ENCODE results near the gene CNOT2. TPM values are rescaled to one million over a fixed set of nuclear protein-coding genes. Genes with fewer than 3 reads are reported as not detected.

CNOT2 gene
- total RNA-seq, 1 experiment from 2014 or later, result 49.3 TPM

DNA sequence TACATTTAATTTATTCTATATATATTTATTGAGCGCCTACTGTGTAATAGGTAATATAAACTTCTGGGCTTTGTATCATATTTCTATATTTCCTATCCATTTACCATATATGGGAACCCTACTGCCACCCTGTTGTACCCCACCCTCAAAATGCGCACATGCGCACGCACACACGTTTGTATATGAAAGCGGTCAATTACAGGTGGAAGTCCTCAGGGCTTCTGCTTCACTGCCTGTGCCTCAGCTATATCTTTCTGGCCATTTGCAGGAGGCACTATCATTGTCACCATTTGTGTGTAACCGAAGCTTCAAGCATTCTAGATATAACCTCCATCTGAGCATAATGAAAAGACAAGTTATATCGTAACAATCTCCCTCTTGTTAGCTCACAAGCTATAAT lies 91.5 kb downstream of the CNOT2 start:
- BruUV-seq (replicated peaks), result no TSS peak
- Histone ChIP-seq H3K36me3 (ENCODE audit: control insufficient read depth, insufficient read depth, low read length) (peaks cover 28% of the 10 kb centered on the region), H3K4me3 (ENCODE audit: low read depth in 2 of 2, low read length in 2 of 2) (no peak overlapping the region), H3K27ac (ENCODE audit: low read length) (no peak overlapping the region), H3K4me1 (ENCODE audit: control insufficient read depth, insufficient read depth, low read length) (no peaks in the 10 kb centered on the region), H3K9me3 (ENCODE audit: control insufficient read depth, insufficient read depth, low read depth, low read length) (no peaks in the 10 kb centered on the region), H3K27me3 (ENCODE audit: control insufficient read depth, insufficient read depth, low read length) (no peaks in the 10 kb centered on the region)
- DNase-seq (ENCODE audit: low read depth, low spot score), result no peak
- in situ Hi-C loops (cut with HindIII; ENCODE audit: low pct_unique_long_range_greater_than_20kb, low sequenced_read_pairs), result no loop called here
- intact Hi-C loops (cut with micrococcal nuclease; ENCODE audit: unreplicated experiment), result no loop called here
- ChIA-PET POLR2A (no interaction called here), CTCF (no interaction called here)
- no peak for ATAC-seq
- TF ChIP-seq, protein P1, sequence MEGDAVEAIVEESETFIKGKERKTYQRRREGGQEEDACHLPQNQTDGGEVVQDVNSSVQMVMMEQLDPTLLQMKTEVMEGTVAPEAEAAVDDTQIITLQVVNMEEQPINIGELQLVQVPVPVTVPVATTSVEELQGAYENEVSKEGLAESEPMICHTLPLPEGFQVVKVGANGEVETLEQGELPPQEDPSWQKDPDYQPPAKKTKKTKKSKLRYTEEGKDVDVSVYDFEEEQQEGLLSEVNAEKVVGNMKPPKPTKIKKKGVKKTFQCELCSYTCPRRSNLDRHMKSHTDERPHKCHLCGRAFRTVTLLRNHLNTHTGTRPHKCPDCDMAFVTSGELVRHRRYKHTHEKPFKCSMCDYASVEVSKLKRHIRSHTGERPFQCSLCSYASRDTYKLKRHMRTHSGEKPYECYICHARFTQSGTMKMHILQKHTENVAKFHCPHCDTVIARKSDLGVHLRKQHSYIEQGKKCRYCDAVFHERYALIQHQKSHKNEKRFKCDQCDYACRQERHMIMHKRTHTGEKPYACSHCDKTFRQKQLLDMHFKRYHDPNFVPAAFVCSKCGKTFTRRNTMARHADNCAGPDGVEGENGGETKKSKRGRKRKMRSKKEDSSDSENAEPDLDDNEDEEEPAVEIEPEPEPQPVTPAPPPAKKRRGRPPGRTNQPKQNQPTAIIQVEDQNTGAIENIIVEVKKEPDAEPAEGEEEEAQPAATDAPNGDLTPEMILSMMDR (IDR thresholded peaks at IDR 0.05), result no peak
- TF ChIP-seq SIN3A (IDR thresholded peaks at IDR 0.05; ENCODE audit: borderline replicate concordance, insufficient read depth, low read depth, low read length), result no peak
- TF ChIP-seq, protein P2, sequence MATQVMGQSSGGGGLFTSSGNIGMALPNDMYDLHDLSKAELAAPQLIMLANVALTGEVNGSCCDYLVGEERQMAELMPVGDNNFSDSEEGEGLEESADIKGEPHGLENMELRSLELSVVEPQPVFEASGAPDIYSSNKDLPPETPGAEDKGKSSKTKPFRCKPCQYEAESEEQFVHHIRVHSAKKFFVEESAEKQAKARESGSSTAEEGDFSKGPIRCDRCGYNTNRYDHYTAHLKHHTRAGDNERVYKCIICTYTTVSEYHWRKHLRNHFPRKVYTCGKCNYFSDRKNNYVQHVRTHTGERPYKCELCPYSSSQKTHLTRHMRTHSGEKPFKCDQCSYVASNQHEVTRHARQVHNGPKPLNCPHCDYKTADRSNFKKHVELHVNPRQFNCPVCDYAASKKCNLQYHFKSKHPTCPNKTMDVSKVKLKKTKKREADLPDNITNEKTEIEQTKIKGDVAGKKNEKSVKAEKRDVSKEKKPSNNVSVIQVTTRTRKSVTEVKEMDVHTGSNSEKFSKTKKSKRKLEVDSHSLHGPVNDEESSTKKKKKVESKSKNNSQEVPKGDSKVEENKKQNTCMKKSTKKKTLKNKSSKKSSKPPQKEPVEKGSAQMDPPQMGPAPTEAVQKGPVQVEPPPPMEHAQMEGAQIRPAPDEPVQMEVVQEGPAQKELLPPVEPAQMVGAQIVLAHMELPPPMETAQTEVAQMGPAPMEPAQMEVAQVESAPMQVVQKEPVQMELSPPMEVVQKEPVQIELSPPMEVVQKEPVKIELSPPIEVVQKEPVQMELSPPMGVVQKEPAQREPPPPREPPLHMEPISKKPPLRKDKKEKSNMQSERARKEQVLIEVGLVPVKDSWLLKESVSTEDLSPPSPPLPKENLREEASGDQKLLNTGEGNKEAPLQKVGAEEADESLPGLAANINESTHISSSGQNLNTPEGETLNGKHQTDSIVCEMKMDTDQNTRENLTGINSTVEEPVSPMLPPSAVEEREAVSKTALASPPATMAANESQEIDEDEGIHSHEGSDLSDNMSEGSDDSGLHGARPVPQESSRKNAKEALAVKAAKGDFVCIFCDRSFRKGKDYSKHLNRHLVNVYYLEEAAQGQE (IDR thresholded peaks at IDR 0.05; ENCODE audit: insufficient read depth in 1 of 2, low read depth in 2 of 2, low read length in 1 of 2), result no peak

DNA sequence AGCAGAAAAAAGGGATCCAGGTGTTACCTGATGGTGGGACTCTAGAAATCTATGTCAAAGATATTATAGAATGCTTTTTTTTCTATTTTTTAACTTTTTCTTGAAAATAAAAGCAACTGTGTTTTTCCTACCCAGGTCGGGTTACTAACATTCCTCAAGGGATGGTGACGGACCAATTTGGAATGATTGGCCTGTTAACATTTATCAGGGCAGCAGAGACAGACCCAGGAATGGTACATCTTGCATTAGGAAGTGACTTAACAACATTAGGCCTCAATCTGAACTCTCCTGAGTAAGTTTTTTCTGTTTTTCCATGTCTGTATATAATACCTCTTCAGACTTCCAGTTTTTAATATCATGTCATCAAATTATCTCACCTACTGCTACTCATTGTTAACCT lies 95.3 kb downstream of the CNOT2 start:
- ChIA-PET CTCF (no interaction called here), POLR2A (no interaction called here)
- Histone ChIP-seq H3K27ac (ENCODE audit: low read length) (no peak overlapping the region), H3K27me3 (ENCODE audit: control insufficient read depth, insufficient read depth, low read length) (no peaks in the 10 kb centered on the region), H3K4me1 (ENCODE audit: control insufficient read depth, insufficient read depth, low read length) (no peaks in the 10 kb centered on the region), H3K36me3 (ENCODE audit: control insufficient read depth, insufficient read depth, low read length) (peaks cover 48% of the 10 kb centered on the region), H3K9me3 (ENCODE audit: control insufficient read depth, insufficient read depth, low read depth, low read length) (no peaks in the 10 kb centered on the region), H3K4me3 (ENCODE audit: low read depth in 2 of 2, low read length in 2 of 2) (no peak overlapping the region)
- in situ Hi-C loops (cut with HindIII; ENCODE audit: low pct_unique_long_range_greater_than_20kb, low sequenced_read_pairs) (no loop called here), intact Hi-C loops (cut with micrococcal nuclease; ENCODE audit: unreplicated experiment) (no loop called here)
- BruUV-seq (replicated peaks), result no TSS peak
- ATAC-seq (no peak), DNase-seq (ENCODE audit: low read depth, low spot score) (no peak)
- TF ChIP-seq, protein P2 (IDR thresholded peaks at IDR 0.05; ENCODE audit: insufficient read depth in 1 of 2, low read depth in 2 of 2, low read length in 1 of 2), result no peak
- TF ChIP-seq SIN3A (IDR thresholded peaks at IDR 0.05; ENCODE audit: borderline replicate concordance, insufficient read depth, low read depth, low read length) (no peak), POLR2AphosphoS5 (IDR thresholded peaks at IDR 0.05; ENCODE audit: low read depth, low read length) (no peak)
- TF ChIP-seq, protein P1 (IDR thresholded peaks at IDR 0.05), result no peak
